CD4-positive, alpha-beta T cell (primary cell): ENCODE data around the gene GAGE12F. TPM values are rescaled to one million over a fixed set of nuclear protein-coding genes. Genes with fewer than 3 reads are reported as not detected.
A peak's percentile ranks its signal among the peaks of the same experiment; 100 is the strongest.
"Not testable (repeated sequence)": the region's sequence is repeated elsewhere in the genome, so short reads cannot be mapped to it uniquely, and the experiment has no call there.

Source experiments
- ATAC-seq: fragments of 200-7000 bp; cut with Tn5 transposase; one replicate; pipeline ENCODE4 v1.10.0; 2022; ENCODE audit warnings: mild to moderate bottlenecking; ENCODE audit not compliant: poor library complexity
- CTCF ChIA-PET: fragments of 350-600 bp; sonication (Branson Sonifier 250); formaldehyde crosslinking; loops from one replicate; lab custom pipeline; 2021; ENCODE audit warnings: antibody characterized with exemption, inconsistent platforms; lab: Charles Lee
- POLR2A ChIA-PET: fragments of 350-600 bp; sonication (Branson Sonifier 250); formaldehyde crosslinking; loops from one replicate; lab custom pipeline; 2021; ENCODE audit warnings: antibody characterized with exemption, inconsistent platforms; lab: Charles Lee
- DNase-seq, 14 experiments: peaks; one replicate each; pipeline ENCODE4 v3.0.0-alpha.2; 2013 to 2020; ENCODE audit warnings: mixed read lengths in 2 of 14
- H3K27ac ChIP-seq, 2 donors: one replicate each; pipeline versions ENCODE4 v1.5.1 to v1.7.0; 2013; ENCODE audit warnings: low read length in 2 of 2, low read depth in 1 of 2, mild to moderate bottlenecking in 1 of 2
- H3K27me3 ChIP-seq, 2 experiments: 1 replicate in 1 of 2; 2 replicates in 1 of 2; pipeline versions ENCODE4 v1.6.1 to v1.7.0; 2013; ENCODE audit warnings: low read length in 2 of 2, control low read depth in 1 of 2, mild to moderate bottlenecking in 1 of 2, moderate library complexity in 1 of 2; ENCODE audit not compliant: insufficient read depth in 2 of 2, control insufficient read depth in 1 of 2
- H3K36me3 ChIP-seq: one replicate; pipeline ENCODE4 v1.6.1; 2013; ENCODE audit warnings: low read length, control low read depth; ENCODE audit not compliant: insufficient read depth
- H3K4me1 ChIP-seq: one replicate; pipeline ENCODE4 v1.6.1; 2013; ENCODE audit warnings: low read length, control low read depth; ENCODE audit not compliant: insufficient read depth
- H3K4me3 ChIP-seq: one replicate; pipeline ENCODE4 v1.5.1; 2013; ENCODE audit warnings: mild to moderate bottlenecking, low read length, moderate library complexity
- H3K9me3 ChIP-seq, 2 experiments: 1 replicate in 1 of 2; 2 replicates in 1 of 2; pipeline versions ENCODE4 v1.6.1 to v1.7.0; 2013; ENCODE audit warnings: low read length in 2 of 2, mild to moderate bottlenecking in 2 of 2, control low read depth in 1 of 2, moderate library complexity in 1 of 2; ENCODE audit not compliant: control insufficient read depth in 1 of 2, insufficient read depth in 1 of 2
- H3K27ac Mint-ChIP-seq: one replicate; pipeline ENCODE4 v1.8.0; 2020; ENCODE audit warnings: mixed read lengths
- H3K27me3 Mint-ChIP-seq: one replicate; pipeline ENCODE4 v1.8.0; 2021; ENCODE audit warnings: mixed read lengths
- H3K36me3 Mint-ChIP-seq: one replicate; pipeline ENCODE4 v1.8.0; 2021; ENCODE audit warnings: low read depth, mixed read lengths
- H3K4me1 Mint-ChIP-seq: one replicate; pipeline ENCODE4 v1.8.0; 2021; ENCODE audit warnings: low read depth, mixed read lengths
- H3K4me3 Mint-ChIP-seq: one replicate; pipeline ENCODE4 v1.8.0; 2020; ENCODE audit warnings: mild to moderate bottlenecking, mixed read lengths
- H3K9me3 Mint-ChIP-seq: one replicate; pipeline ENCODE4 v1.8.0; 2020; ENCODE audit warnings: mixed read lengths
- intact Hi-C, 2 experiments: fragments of 100-400 bp; cut with DNase I in 1 of 2; cut with micrococcal nuclease in 1 of 2; formaldehyde crosslinking; loops; one replicate each; pipeline versions ENCODE4 v1.15.1 to v1.9.0; 2023 to 2025; cut with DNase I, micrococcal nuclease
- polyA plus RNA-seq, 2 donors: library from polyadenylated mRNA; unstranded; fragments of 120-200 nt; gene quantifications; one replicate each; pipeline ENCODE4 v1.2.1, GENCODE V29; 2013
- total RNA-seq, 174 experiments: library from RNA in 2 of 174; stranded (reverse) in 2 of 174; gene quantifications; one replicate each; pipeline ENCODE4 v1.2.3 and lab custom pipeline; 2021 to 2026

Gene GAGE12F, protein sequence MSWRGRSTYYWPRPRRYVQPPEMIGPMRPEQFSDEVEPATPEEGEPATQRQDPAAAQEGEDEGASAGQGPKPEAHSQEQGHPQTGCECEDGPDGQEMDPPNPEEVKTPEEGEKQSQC
- total RNA-seq (not detected), total RNA-seq (lab: John Stamatoyannopoulos, UW) (0 reads per million in 172 experiments)
- polyA plus RNA-seq (2013, experiment 1 of 2), result not detected
- not detected for polyA plus RNA-seq (2013, experiment 2 of 2)

DNA sequence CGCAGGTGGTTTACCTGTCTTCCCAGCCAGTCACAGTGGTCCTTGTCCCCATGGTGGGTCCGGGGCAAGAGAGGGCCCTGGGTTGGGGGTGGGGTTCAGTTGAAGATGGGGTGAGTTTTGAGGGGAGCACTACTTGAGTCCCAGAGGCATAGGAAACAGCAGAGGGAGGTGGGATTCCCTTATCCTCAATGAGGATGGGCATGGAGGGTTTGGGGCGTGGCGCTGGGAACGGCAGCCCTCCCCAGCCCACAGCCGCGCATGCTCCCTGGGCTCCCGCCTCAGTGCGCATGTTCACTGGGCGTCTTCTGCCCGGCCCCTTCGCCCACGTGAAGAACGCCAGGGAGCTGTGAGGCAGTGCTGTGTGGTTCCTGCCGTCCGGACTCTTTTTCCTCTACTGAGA, at the start of gene GAGE12F:
Gene GAGE12F, plus strand, starts transcription at position 301 of the 400 bp plus-strand sequence. CDS start 1,155 bp downstream, outside the sequence.
- H3K9me3 ChIP-seq, H3K4me3 ChIP-seq, H3K27ac ChIP-seq, H3K9me3 Mint-ChIP-seq, H3K4me3 Mint-ChIP-seq, DNase-seq, H3K27ac Mint-ChIP-seq, H3K27me3 ChIP-seq, H3K4me1 Mint-ChIP-seq, H3K36me3 ChIP-seq, H3K36me3 Mint-ChIP-seq, intact Hi-C loops, ATAC-seq, POLR2A ChIA-PET, CTCF ChIA-PET, H3K4me1 ChIP-seq, H3K27me3 Mint-ChIP-seq: not testable (repeated sequence)

DNA sequence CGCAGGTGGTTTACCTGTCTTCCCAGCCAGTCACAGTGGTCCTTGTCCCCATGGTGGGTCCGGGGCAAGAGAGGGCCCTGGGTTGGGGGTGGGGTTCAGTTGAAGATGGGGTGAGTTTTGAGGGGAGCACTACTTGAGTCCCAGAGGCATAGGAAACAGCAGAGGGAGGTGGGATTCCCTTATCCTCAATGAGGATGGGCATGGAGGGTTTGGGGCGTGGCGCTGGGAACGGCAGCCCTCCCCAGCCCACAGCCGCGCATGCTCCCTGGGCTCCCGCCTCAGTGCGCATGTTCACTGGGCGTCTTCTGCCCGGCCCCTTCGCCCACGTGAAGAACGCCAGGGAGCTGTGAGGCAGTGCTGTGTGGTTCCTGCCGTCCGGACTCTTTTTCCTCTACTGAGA, 28.8 kb upstream of the GAGE12F start, which contains the start of gene GAGE12C:
Gene GAGE12C, plus strand, starts transcription at position 301 of the 400 bp plus-strand sequence. CDS start 1,155 bp downstream, outside the sequence.
- DNase-seq, intact Hi-C loops, CTCF ChIA-PET, H3K36me3 Mint-ChIP-seq, H3K36me3 ChIP-seq, H3K9me3 ChIP-seq, H3K4me1 ChIP-seq, H3K27ac Mint-ChIP-seq, H3K4me3 ChIP-seq, H3K4me3 Mint-ChIP-seq, H3K4me1 Mint-ChIP-seq, H3K9me3 Mint-ChIP-seq, POLR2A ChIA-PET, H3K27ac ChIP-seq, H3K27me3 ChIP-seq, H3K27me3 Mint-ChIP-seq, ATAC-seq: not testable (repeated sequence)

DNA sequence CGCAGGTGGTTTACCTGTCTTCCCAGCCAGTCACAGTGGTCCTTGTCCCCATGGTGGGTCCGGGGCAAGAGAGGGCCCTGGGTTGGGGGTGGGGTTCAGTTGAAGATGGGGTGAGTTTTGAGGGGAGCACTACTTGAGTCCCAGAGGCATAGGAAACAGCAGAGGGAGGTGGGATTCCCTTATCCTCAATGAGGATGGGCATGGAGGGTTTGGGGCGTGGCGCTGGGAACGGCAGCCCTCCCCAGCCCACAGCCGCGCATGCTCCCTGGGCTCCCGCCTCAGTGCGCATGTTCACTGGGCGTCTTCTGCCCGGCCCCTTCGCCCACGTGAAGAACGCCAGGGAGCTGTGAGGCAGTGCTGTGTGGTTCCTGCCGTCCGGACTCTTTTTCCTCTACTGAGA, 19.2 kb upstream of the GAGE12F start, which contains the start of gene GAGE12D:
Gene GAGE12D, plus strand, starts transcription at position 301 of the 400 bp plus-strand sequence. CDS start 1,155 bp downstream, outside the sequence.
- H3K36me3 Mint-ChIP-seq, DNase-seq, H3K27ac Mint-ChIP-seq, H3K27me3 ChIP-seq, H3K4me1 ChIP-seq, H3K9me3 ChIP-seq, intact Hi-C loops, H3K4me3 ChIP-seq, H3K4me1 Mint-ChIP-seq, H3K27ac ChIP-seq, H3K4me3 Mint-ChIP-seq, H3K27me3 Mint-ChIP-seq, H3K9me3 Mint-ChIP-seq, CTCF ChIA-PET, POLR2A ChIA-PET, ATAC-seq, H3K36me3 ChIP-seq: not testable (repeated sequence)

DNA sequence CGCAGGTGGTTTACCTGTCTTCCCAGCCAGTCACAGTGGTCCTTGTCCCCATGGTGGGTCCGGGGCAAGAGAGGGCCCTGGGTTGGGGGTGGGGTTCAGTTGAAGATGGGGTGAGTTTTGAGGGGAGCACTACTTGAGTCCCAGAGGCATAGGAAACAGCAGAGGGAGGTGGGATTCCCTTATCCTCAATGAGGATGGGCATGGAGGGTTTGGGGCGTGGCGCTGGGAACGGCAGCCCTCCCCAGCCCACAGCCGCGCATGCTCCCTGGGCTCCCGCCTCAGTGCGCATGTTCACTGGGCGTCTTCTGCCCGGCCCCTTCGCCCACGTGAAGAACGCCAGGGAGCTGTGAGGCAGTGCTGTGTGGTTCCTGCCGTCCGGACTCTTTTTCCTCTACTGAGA, 9.7 kb upstream of the GAGE12F start, which contains the start of gene GAGE12E:
Gene GAGE12E, plus strand, starts transcription at position 301 of the 400 bp plus-strand sequence. CDS start 1,155 bp downstream, outside the sequence.
- H3K9me3 Mint-ChIP-seq, DNase-seq, H3K27me3 Mint-ChIP-seq, ATAC-seq, H3K27ac ChIP-seq, H3K36me3 ChIP-seq, H3K4me3 Mint-ChIP-seq, POLR2A ChIA-PET, H3K4me1 ChIP-seq, H3K36me3 Mint-ChIP-seq, H3K4me1 Mint-ChIP-seq, H3K27me3 ChIP-seq, H3K27ac Mint-ChIP-seq, H3K4me3 ChIP-seq, intact Hi-C loops, CTCF ChIA-PET, H3K9me3 ChIP-seq: not testable (repeated sequence)

DNA sequence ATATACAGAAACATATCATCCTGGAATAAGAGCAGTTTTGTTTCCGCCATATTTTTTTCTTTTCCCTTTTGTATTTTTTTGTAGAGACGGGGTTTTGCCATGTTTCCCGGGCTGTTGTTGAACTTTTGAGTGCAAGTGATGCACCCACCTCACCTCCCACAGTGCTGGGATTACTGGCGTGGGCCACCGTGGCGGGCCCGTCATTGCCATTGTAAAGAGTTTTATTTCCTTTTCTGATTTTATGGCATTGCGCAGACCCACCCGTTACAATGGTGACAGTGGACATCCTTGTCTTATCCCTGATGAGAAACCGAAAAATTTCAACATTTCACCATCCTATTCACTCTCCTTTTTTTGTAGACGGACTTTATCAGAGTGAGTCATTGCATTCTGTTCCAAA, 8.1 kb downstream of the GAGE12F start:
- not testable (repeated sequence) for H3K4me1 ChIP-seq

DNA sequence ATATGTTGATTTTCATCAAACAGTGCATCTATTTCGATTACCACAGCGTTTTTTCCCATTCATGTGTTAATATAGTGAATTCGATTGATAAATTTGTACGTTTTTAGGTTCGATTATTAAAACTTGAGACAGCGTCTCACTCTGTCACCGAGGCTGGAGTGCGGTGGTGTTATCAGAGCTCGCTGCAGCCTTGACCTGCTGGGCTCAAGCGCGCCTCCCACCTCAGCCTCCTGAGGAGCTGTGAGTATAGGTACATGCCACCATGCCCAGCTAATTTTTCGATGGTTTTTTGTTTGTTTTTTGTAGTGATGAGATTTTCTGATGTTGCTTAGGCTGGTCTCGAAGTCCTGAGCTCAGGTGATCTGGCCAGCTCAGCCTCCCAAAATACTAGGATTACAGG, 8.5 kb downstream of the GAGE12F start:
- H3K9me3 ChIP-seq, CTCF ChIA-PET, POLR2A ChIA-PET, H3K36me3 ChIP-seq, H3K27ac ChIP-seq, H3K4me1 ChIP-seq, H3K4me3 ChIP-seq, H3K27me3 Mint-ChIP-seq, H3K27me3 ChIP-seq, H3K27ac Mint-ChIP-seq, H3K9me3 Mint-ChIP-seq, DNase-seq, intact Hi-C loops, H3K4me1 Mint-ChIP-seq, H3K4me3 Mint-ChIP-seq, ATAC-seq, H3K36me3 Mint-ChIP-seq: not testable (repeated sequence)

More for the DNA sequence above, 8.1 kb downstream of the GAGE12F start:
- H3K27ac ChIP-seq, POLR2A ChIA-PET, H3K4me1 Mint-ChIP-seq, H3K9me3 ChIP-seq, ATAC-seq, H3K27me3 Mint-ChIP-seq, CTCF ChIA-PET, H3K4me3 Mint-ChIP-seq, H3K9me3 Mint-ChIP-seq, H3K36me3 Mint-ChIP-seq, H3K36me3 ChIP-seq, intact Hi-C loops, H3K4me3 ChIP-seq, H3K27me3 ChIP-seq, H3K27ac Mint-ChIP-seq: not testable (repeated sequence)
- peak in 1 of 14 experiments; percentile 1 for DNase-seq

DNA sequence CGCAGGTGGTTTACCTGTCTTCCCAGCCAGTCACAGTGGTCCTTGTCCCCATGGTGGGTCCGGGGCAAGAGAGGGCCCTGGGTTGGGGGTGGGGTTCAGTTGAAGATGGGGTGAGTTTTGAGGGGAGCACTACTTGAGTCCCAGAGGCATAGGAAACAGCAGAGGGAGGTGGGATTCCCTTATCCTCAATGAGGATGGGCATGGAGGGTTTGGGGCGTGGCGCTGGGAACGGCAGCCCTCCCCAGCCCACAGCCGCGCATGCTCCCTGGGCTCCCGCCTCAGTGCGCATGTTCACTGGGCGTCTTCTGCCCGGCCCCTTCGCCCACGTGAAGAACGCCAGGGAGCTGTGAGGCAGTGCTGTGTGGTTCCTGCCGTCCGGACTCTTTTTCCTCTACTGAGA, 9.5 kb downstream of the GAGE12F start, which contains the start of gene GAGE12G:
Gene GAGE12G, plus strand, starts transcription at position 301 of the 400 bp plus-strand sequence. CDS start 1,155 bp downstream, outside the sequence.
- H3K36me3 Mint-ChIP-seq, H3K36me3 ChIP-seq, H3K4me1 Mint-ChIP-seq, DNase-seq, intact Hi-C loops, ATAC-seq, H3K27ac ChIP-seq, H3K27me3 ChIP-seq, H3K27me3 Mint-ChIP-seq, H3K9me3 Mint-ChIP-seq, POLR2A ChIA-PET, CTCF ChIA-PET, H3K4me1 ChIP-seq, H3K4me3 Mint-ChIP-seq, H3K9me3 ChIP-seq, H3K4me3 ChIP-seq, H3K27ac Mint-ChIP-seq: not testable (repeated sequence)
